Adrenal gland (tissue), 12 donors: ENCODE results near the gene EPB41L1. TPM values are rescaled to one million over a fixed set of nuclear protein-coding genes. Genes with fewer than 3 reads are reported as not detected.

Experiments used
- DNase-seq, 7 donors: peaks; one replicate each; pipeline ENCODE4 v3.0.0-alpha.2; 2019 to 2020
- H3K27ac ChIP-seq, 5 donors: fragments of 200-600 bp; sonication (generic) in 4 of 5; 1 replicate in 3 of 5; 2 replicates in 2 of 5; pipeline versions ENCODE4 v1.5.1 to v1.8.0; 2016 to 2020; ENCODE audit warnings: mild to moderate bottlenecking in 1 of 5
- H3K27me3 ChIP-seq: fragments of 200-600 bp; 2 replicates; pipeline ENCODE4 v1.8.0; 2021
- H3K36me3 ChIP-seq, 2 donors: fragments of 200-600 bp; replicated peaks in 1 of 2; 1 replicate in 1 of 2; 2 replicates in 1 of 2; pipeline versions ENCODE4 v1.5.1 to v1.8.0; 2018 to 2022
- H3K4me1 ChIP-seq, 2 donors: fragments of 200-600 bp; replicated peaks in 1 of 2; 1 replicate in 1 of 2; 2 replicates in 1 of 2; pipeline versions ENCODE4 v1.5.1 to v1.8.0; 2018 to 2021
- H3K4me3 ChIP-seq, 4 donors: fragments of 200-600 bp; sonication (generic) in 3 of 4; one replicate each; pipeline ENCODE4 v1.5.1; 2016 to 2018
- H3K9me3 ChIP-seq, 3 donors: fragments of 200-600 bp; sonication (generic) in 1 of 3; replicated peaks in 1 of 3; 1 replicate in 2 of 3; 2 replicates in 1 of 3; pipeline versions ENCODE4 v1.5.1 to v1.8.0; 2016 to 2021
- POLR2A ChIP-seq, 2 donors: fragments of 450-650 bp; IDR thresholded peaks; one replicate each; pipeline ENCODE4 v1.6.1; 2017; ENCODE audit warnings: antibody characterized with exemption in 2 of 2, mild to moderate bottlenecking in 2 of 2, moderate library complexity in 1 of 2
- WGBS, 4 donors: extraction: QIAGEN DNeasy Blood & Tissue Kit in 2 of 4; methylation state at CpG; one replicate each; pipeline versions ENCODE4 v1.1.5 to v1.1.7; 2013 to 2017; 5-methylcytosine and 5-hydroxymethylcytosine counted together
- intact Hi-C, 2 donors: fragments of 100-400 bp; cut with DNase I; formaldehyde crosslinking; loops; one replicate each; pipeline versions ENCODE4 v1.14.1 to v1.15.0; 2022 to 2023
- polyA plus RNA-seq, 3 donors: library from polyadenylated mRNA; stranded (reverse); fragments of 200-250 nt in 2 of 3; fragments of 350-450 nt in 1 of 3; fragmentation: Illumina TruSeq in 1 of 3; extraction: RNeasy Lipid Tissue Mini Kit (QIAGEN cat#74804) in 1 of 3; gene quantifications; one replicate each; pipeline ENCODE4 v1.2.3, GENCODE V29; 2013 to 2014
- total RNA-seq, 9 donors: library from RNA; depleted of rRNA in 4 of 9; stranded (reverse); fragments of >200 nt in 4 of 9; fragments of 120-200 nt in 1 of 9; fragmentation: NEBNext Ultra II Directional in 1 of 9; extraction: Animal tissue kit (Norgen Biotek cat#: 25700) in 1 of 9; gene quantifications; one replicate each; pipeline versions ENCODE4 v1.1.0 to v1.2.4, GENCODE V29; 2013 to 2023
- TF ChIP-seq, protein P1 (sequence below), 6 experiments: fragments of 450-650 bp in 4 of 6; fragments of 200-600 bp in 2 of 6; sonication (generic) in 1 of 6; IDR thresholded peaks; 1 replicate in 5 of 6; 2 replicates in 1 of 6; pipeline versions ENCODE4 v1.5.1 to v1.8.0; 2016 to 2021; ENCODE audit warnings: antibody characterized with exemption in 6 of 6, mild to moderate bottlenecking in 2 of 6, moderate library complexity in 1 of 6
- donor health status: healthy with polysubstance abuse.
- donor health status: Bipolar disorder and iron deficiency.
- donor health status: DM: yes; HTN: yes; CAD: no.
- donor health status: DM: no; HTN: no; CAD: no.
- donor health status: DM: no; HTN: no; CAD: no.
- donor health status: DM: yes; HTN: yes; CAD: no.

Gene EPB41L1
- total and polyA plus RNA-seq, 12 donors = 29.8 to 1,154 (median 164) TPM

DNA sequence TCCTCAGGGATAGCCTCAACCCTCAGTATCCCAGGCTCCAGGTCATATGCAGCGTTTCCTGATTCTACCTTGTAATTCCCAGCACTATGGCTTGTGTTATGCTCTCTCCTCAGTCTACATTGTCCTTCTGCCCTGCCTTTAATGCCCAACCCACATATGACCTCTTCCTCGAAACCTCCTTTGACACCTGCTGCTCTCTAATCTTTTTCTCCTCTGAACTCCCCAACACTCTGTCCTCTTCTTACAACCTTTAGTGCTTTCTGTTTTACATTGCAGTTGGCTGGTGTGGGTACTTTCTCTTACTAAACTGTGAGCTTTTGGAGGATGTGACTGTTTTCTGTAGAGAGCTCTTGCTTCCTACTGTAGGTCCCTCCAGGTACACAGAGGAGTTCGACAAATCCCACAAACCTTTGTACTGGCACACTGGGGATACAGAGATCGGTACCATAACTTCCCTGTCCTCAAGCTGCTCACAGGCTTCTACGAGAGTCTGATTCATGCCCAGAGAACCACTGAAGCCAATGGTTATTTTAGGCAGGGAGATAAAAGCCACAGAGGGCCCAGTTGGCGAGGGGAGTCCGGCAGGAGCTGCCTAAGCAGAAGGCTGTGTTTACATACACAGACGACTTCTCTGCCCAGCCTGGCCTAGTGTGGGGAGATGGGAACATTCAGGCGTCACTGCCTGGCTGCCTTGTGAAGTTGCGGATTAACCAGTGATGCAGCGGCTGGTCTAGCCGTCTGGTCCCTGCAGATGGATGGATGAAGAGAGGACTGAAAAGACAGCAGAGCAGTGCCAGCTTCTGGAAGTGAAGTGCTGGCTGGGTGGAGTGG lies 8.4 kb upstream of the EPB41L1 start:
- DNase-seq = peak in 6 of 7 donors; percentile 63 to 78 (median 71)
- H3K4me1 ChIP-seq = peaks cover 12 to 35% of the 10 kb centered on the region in 2 donors
- no peaks in the 10 kb centered on the region for H3K36me3 ChIP-seq
- TF ChIP-seq POLR2A (IDR thresholded peaks at IDR 0.05) = peak in 1 of 2 donors; percentile 65
- TF ChIP-seq, protein P1, sequence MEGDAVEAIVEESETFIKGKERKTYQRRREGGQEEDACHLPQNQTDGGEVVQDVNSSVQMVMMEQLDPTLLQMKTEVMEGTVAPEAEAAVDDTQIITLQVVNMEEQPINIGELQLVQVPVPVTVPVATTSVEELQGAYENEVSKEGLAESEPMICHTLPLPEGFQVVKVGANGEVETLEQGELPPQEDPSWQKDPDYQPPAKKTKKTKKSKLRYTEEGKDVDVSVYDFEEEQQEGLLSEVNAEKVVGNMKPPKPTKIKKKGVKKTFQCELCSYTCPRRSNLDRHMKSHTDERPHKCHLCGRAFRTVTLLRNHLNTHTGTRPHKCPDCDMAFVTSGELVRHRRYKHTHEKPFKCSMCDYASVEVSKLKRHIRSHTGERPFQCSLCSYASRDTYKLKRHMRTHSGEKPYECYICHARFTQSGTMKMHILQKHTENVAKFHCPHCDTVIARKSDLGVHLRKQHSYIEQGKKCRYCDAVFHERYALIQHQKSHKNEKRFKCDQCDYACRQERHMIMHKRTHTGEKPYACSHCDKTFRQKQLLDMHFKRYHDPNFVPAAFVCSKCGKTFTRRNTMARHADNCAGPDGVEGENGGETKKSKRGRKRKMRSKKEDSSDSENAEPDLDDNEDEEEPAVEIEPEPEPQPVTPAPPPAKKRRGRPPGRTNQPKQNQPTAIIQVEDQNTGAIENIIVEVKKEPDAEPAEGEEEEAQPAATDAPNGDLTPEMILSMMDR (IDR thresholded peaks at IDR 0.05) = no peak
- 59 to 69% (median 60%) methylated on average over 9 to 12 of the region's 12 CpGs for WGBS, 4 donors
- intact Hi-C loops = no loop called here
- H3K9me3 ChIP-seq = no peaks in the 10 kb centered on the region
- H3K27me3 ChIP-seq = no peaks in the 10 kb centered on the region
- H3K27ac ChIP-seq = peak overlapping the region; percentile 2 to 77 (median 68)
- no peak overlapping the region for H3K4me3 ChIP-seq

DNA sequence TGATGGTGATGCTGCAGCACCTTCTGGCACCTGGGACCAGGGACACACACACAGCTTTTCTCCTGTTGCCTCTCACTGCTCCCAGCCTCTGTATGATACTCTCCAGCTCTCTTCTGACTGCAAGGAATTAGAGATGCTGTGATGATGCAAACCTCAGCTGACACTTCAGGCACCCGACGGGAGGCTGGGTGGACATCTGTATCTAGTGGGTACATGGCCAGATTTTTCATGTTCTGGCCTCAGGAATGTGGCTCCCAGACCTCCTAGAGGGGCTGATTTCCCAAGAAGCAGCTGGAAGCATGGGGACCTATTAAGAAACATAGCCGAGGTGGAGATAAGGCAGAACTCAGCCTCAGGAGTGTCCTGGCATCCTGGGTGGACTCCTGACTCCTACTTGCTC lies 6.8 kb upstream of the EPB41L1 start:
- DNase-seq = peak in 1 of 7 donors; percentile 47
- no peaks in the 10 kb centered on the region for H3K36me3 ChIP-seq
- H3K27me3 ChIP-seq = no peaks in the 10 kb centered on the region
- H3K9me3 ChIP-seq = no peaks in the 10 kb centered on the region
- no peak for TF ChIP-seq POLR2A (IDR thresholded peaks at IDR 0.05)
- TF ChIP-seq, protein P1 (IDR thresholded peaks at IDR 0.05) = no peak
- intact Hi-C loops = no loop called here
- peaks cover 17 to 50% of the 10 kb centered on the region in 2 donors for H3K4me1 ChIP-seq
- 44 to 61% (median 49%) methylated on average over 2 to 3 of the region's 3 CpGs for WGBS, 4 donors
- no peak overlapping the region for H3K4me3 ChIP-seq
- peak overlapping the region in 1 of 5 donors; percentile 46 for H3K27ac ChIP-seq

DNA sequence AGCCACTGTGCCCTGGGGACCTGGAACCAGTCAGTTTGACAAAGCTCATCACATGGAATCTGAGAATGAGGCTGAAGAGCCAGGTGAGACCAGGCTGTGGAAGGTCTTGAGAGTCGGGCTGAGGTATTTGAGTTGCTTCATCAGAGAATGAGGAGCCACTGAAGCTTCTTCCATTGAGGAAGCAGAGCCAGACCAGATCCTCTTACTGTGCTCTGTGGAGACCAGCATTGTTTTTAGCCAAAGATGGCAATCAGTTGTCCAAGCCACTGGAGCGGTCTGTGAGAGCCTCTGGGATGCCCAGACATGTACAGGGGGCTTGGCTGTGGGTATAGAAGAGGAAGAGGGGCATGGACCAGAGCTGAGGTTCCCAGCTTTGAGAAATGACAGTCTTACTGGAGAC lies 6.1 kb upstream of the EPB41L1 start:
- TF ChIP-seq POLR2A (IDR thresholded peaks at IDR 0.05) = no peak
- TF ChIP-seq, protein P1 (IDR thresholded peaks at IDR 0.05) = no peak
- no peaks in the 10 kb centered on the region for H3K9me3 ChIP-seq
- intact Hi-C loops = no loop called here
- no peaks in the 10 kb centered on the region for H3K36me3 ChIP-seq
- H3K27ac ChIP-seq = peak overlapping the region in 1 of 5 donors; percentile 46
- no peaks in the 10 kb centered on the region for H3K27me3 ChIP-seq
- peaks cover 17 to 57% of the 10 kb centered on the region in 2 donors for H3K4me1 ChIP-seq
- H3K4me3 ChIP-seq = no peak overlapping the region
- 88 to 100% (median 94%) methylated on average over 2 of the region's 2 CpGs for WGBS, 4 donors
- DNase-seq = no peak

DNA sequence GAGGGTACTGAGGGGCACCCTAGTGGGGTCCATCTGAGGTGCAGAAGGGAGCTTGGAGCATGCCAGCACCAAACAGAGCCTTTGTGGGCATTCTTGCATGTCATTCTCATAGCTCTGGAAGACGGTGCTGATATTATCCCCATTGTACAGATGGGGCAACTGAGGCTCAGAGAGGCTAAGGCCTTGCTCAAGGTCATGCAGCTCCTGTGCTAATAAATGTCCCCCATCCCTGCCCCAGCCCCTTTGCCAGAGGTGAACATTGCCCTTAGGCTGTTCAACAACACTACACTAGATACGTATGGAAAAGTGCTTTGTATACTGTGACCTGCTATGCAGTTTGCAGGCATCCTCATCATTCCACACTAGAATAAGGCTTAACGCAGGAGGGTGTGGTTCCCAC lies 5.5 kb upstream of the EPB41L1 start:
- Histone ChIP-seq H3K9me3 (no peaks in the 10 kb centered on the region), H3K27me3 (no peaks in the 10 kb centered on the region), H3K27ac (peak overlapping the region; percentile 35 to 94 (median 72)), H3K4me3 (no peak overlapping the region), H3K4me1 (peaks cover 17 to 63% of the 10 kb centered on the region in 2 donors), H3K36me3 (no peaks in the 10 kb centered on the region)
- no peak for TF ChIP-seq POLR2A (IDR thresholded peaks at IDR 0.05)
- TF ChIP-seq, protein P1 (IDR thresholded peaks at IDR 0.05) = no peak
- intact Hi-C loops = no loop called here
- no peak for DNase-seq
- WGBS, 4 donors = 64 to 80% (median 77%) methylated on average over 2 to 3 of the region's 3 CpGs
